ENCODE measurements around the gene KCNH8.

KCNH8 gene

DNA sequence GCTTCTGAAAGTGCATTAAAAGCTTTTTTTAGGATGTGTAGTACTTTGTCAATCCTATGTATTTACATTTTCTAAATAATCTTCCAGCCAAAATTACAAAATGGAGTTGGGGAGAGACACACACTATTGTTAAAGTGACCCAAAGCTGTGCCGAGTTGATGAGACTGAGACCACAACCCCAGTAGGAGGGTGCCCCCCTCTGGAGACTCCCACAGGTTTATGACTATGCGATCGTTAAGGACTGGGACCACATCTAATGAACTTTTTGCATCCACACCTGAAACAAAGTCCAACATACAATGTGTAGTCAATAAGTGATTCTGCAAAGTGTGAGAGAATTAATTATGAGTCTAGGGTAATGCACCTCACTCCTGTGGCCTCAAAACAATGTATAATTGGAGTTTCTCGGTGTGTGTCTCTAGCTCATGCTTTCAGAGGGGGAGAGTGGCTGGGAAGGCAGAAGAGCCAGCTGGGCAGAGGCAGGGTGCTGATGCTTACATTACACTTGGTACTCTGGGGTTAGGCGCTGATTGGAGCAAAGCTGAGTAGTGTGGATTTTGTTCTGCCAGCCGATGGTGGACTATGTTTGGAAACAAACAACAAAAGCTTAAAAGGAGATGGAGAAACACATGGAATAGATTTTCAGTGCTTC is 102.8 kb downstream of the KCNH8 start:
- in situ Hi-C loops (cut with HindIII; ENCODE audit: low sequenced_read_pairs) = no loop called here
- TF ChIP-seq, protein P1, sequence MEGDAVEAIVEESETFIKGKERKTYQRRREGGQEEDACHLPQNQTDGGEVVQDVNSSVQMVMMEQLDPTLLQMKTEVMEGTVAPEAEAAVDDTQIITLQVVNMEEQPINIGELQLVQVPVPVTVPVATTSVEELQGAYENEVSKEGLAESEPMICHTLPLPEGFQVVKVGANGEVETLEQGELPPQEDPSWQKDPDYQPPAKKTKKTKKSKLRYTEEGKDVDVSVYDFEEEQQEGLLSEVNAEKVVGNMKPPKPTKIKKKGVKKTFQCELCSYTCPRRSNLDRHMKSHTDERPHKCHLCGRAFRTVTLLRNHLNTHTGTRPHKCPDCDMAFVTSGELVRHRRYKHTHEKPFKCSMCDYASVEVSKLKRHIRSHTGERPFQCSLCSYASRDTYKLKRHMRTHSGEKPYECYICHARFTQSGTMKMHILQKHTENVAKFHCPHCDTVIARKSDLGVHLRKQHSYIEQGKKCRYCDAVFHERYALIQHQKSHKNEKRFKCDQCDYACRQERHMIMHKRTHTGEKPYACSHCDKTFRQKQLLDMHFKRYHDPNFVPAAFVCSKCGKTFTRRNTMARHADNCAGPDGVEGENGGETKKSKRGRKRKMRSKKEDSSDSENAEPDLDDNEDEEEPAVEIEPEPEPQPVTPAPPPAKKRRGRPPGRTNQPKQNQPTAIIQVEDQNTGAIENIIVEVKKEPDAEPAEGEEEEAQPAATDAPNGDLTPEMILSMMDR (IDR thresholded peaks at IDR 0.05; ENCODE audit: low read depth, low read length, missing control alignments) = no peak
- no peak overlapping the region for H3K4me3 ChIP-seq (ENCODE audit: low read depth, low read length)
- no peak for DNase-seq (ENCODE audit: low read depth)

DNA sequence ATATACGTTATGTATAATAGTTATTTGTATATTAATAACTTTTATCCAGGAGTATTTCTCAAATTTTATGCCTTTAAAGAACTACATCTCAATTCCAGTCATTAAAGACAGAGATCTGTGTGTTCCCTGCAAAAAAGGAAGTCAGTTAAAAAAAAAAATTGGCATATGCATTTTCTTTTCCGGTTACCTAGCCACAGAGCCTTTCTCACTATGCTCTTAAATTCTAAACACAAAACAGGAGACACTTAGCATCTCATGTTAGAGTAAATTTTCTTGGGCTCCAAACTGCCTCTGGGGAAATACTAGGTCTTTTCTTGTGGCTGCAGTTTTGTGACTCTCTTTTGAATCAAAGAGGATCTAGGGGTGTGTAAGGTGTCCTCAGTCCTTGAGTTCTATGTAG is 105.9 kb downstream of the KCNH8 start:
- TF ChIP-seq, protein P1 (IDR thresholded peaks at IDR 0.05; ENCODE audit: low read depth, low read length, missing control alignments) = no peak
- H3K4me3 ChIP-seq (ENCODE audit: low read depth, low read length) = no peak overlapping the region
- in situ Hi-C loops (cut with HindIII; ENCODE audit: low sequenced_read_pairs) = no loop called here
- DNase-seq (ENCODE audit: low read depth) = no peak

DNA sequence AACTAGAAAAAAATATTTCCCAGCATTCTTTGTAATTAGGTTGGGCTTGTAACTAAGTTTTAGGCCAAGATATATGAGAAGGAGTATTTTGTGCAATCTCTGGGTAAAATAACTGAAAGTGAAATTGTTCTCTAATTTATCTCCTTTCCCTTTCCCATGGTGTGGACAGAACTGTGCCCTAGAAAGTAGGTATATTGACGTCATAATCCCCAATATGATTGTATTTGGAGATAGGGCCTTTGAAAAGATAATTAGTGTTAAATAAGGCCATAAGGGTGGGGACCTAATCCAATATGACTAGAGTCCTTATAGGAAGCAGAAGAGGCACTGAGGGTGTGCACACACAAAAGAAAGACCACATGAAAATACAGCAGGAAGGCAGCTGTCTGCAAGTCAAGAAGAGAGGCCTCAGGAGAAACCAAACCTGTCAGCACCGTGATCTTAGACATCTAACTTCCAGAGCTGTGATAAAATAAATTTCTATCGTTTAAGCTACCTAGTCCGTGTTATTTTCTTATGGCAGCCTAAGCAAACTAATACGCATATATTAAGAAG is 106.6 kb downstream of the KCNH8 start:
- TF ChIP-seq, protein P1 (IDR thresholded peaks at IDR 0.05; ENCODE audit: low read depth, low read length, missing control alignments) = no peak
- in situ Hi-C loops (cut with HindIII; ENCODE audit: low sequenced_read_pairs) = no loop called here
- DNase-seq (ENCODE audit: low read depth) = no peak
- H3K4me3 ChIP-seq (ENCODE audit: low read depth, low read length) = no peak overlapping the region

DNA sequence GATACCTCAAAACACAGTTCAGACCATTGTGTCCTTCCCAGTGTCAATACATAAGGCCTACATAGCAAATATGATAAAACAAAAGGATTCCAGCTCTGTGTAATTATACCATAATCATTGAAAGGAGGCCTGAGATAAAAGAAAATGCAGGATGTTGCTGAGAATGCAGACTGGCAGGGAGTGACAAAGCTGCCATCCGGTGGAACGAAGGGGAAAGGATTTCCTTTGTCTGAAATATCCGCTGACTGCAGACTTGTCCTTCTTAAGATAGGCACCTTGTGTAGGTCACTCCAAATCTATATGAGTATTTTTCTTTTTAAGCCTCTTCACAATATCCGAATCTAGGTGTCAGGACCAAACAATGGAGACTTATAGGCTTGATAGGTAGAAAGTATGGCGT is 108.0 kb downstream of the KCNH8 start:
- DNase-seq (ENCODE audit: low read depth) = no peak
- in situ Hi-C loops (cut with HindIII; ENCODE audit: low sequenced_read_pairs) = no loop called here
- H3K4me3 ChIP-seq (ENCODE audit: low read depth, low read length) = no peak overlapping the region
- TF ChIP-seq, protein P1 (IDR thresholded peaks at IDR 0.05; ENCODE audit: low read depth, low read length, missing control alignments) = no peak

DNA sequence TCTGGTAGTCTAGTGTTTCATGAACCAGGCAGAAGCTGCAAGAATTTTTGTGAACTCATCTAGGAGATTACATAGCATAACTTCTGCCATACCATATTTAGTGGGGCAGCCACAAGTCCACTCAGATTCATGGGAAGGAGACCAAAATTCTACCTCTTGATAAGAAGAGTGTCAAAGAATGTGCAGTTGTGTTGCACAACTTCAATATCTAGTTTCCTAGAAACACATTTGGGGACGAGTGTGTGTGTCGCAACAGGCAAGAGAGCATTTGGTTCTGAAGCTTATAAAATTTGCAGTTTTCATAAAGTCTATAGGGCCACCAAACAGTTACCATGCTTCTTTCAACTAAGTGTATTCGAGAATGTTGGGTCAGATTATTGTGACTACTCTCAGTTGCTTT is 115.3 kb downstream of the KCNH8 start:
- TF ChIP-seq, protein P1 (IDR thresholded peaks at IDR 0.05; ENCODE audit: low read depth, low read length, missing control alignments) = no peak
- in situ Hi-C loops (cut with HindIII; ENCODE audit: low sequenced_read_pairs) = no loop called here
- H3K4me3 ChIP-seq (ENCODE audit: low read depth, low read length) = no peak overlapping the region
- no peak for DNase-seq (ENCODE audit: low read depth)

DNA sequence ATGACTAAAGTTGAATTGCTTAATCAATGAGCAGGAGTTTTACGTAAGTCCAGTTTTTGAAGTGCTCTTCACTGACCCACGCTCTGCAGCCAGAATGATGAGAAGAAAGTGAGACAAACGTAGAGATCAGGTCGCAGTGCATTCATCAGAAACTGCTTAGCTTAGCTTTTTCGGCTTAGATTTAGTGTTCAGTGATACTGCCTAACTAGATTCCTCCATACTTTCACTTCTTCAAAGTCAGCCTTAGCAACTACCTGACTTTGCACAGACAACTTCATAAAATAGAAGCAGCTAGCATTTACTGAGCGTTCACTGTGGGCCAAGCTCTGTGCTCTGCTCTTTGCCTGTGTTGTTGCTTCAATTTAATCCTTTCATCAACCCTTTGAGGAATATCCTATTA is 116.1 kb downstream of the KCNH8 start:
- TF ChIP-seq, protein P1 (IDR thresholded peaks at IDR 0.05; ENCODE audit: low read depth, low read length, missing control alignments) = no peak
- in situ Hi-C loops (cut with HindIII; ENCODE audit: low sequenced_read_pairs) = no loop called here
- no peak for DNase-seq (ENCODE audit: low read depth)
- H3K4me3 ChIP-seq (ENCODE audit: low read depth, low read length) = no peak overlapping the region

Measured in astrocyte of the cerebellum (primary cell).